ENCODE results near the gene CCDC107. TPM values are rescaled to one million over a fixed set of nuclear protein-coding genes. Genes with fewer than 3 reads are reported as not detected.

Gene CCDC107
- total RNA-seq, 1 experiment from 2014 or later, result 12.0 TPM

DNA sequence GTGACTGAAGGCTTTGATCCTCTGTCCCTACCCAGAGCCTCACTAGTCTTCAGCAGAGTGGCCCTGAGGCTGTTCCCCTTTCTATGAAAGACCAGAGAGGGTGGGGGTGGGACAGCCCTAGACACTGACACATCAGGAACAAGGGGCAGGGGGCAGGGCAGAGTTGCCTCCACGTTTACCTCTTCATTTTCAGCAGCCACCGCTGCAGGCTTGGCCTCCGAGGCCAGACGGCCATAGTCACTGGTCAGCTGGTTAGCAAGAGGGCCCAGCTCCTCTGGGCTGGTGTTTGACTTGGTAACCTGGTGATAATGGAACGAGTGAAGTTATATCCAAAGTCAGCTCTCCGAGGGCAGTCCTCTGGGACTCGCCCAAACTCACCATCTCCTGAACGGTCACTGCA is 47.3 kb downstream of the CCDC107 start:
- Histone ChIP-seq H3K9ac (ENCODE audit: extremely low read depth, insufficient read length, low read length) (no peak overlapping the region), H3K9me3 (ENCODE audit: control insufficient read depth, low read depth, low read length) (no peaks in the 10 kb centered on the region), H4K91ac (ENCODE audit: insufficient read length, low read depth, low read length) (no peak overlapping the region), H2BK20ac (ENCODE audit: low read depth, low read length, poor library complexity, severe bottlenecking) (no peak overlapping the region), H3K4me1 (ENCODE audit: insufficient read depth, low read length) (no peaks in the 10 kb centered on the region), H2AK5ac (ENCODE audit: insufficient read length, low read length) (no peak overlapping the region), H3K27me3 (ENCODE audit: insufficient read depth, low read length) (no peaks in the 10 kb centered on the region), H3K79me1 (ENCODE audit: insufficient read depth, low read depth, low read length, poor library complexity, severe bottlenecking) (no peaks in the 10 kb centered on the region), H4K20me1 (ENCODE audit: control insufficient read depth, insufficient read depth, insufficient read length) (no peaks in the 10 kb centered on the region), H3K18ac (ENCODE audit: insufficient read length, low read depth, low read length) (no peak overlapping the region), H3K23me2 (ENCODE audit: insufficient read length, low read depth, low read length, poor library complexity, severe bottlenecking) (no peaks in the 10 kb centered on the region), H3K79me2 (ENCODE audit: insufficient read depth, low read length) (no peaks in the 10 kb centered on the region), H3K56ac (ENCODE audit: insufficient read length, low read depth, low read length) (no peak overlapping the region), H2AFZ (ENCODE audit: low read length) (no peak overlapping the region), H3K23ac (ENCODE audit: insufficient read length, low read depth, low read length) (no peak overlapping the region), H3K4ac (ENCODE audit: low read depth, low read length) (no peak overlapping the region), H2BK12ac (ENCODE audit: insufficient read length, low read depth, low read length) (no peak overlapping the region), H3K4me2 (ENCODE audit: insufficient read depth, insufficient read length, low read length) (no peak overlapping the region), H2BK15ac (ENCODE audit: low read depth, low read length) (no peak overlapping the region), H4K5ac (ENCODE audit: insufficient read length, low read depth, low read length) (no peak overlapping the region), H2BK120ac (ENCODE audit: low read depth, low read length, poor library complexity, severe bottlenecking) (no peak overlapping the region), H3K14ac (ENCODE audit: insufficient read depth, low read length) (no peak overlapping the region), H4K8ac (replicated peaks; ENCODE audit: insufficient read length, low read depth, low read length) (no peak overlapping the region), H3T11ph (ENCODE audit: low read length) (no peak overlapping the region), H3K27ac (ENCODE audit: insufficient read length, low read depth, low read length) (no peak overlapping the region), H2BK5ac (ENCODE audit: insufficient read length, low read length) (no peak overlapping the region)
- Mint-ChIP-seq H3K27ac (no peak overlapping the region; a peak in 1 of 7 replicates), H3K27me3 (ENCODE audit: low read depth) (no peaks in the 10 kb centered on the region), H3K4me1 (no peaks in the 10 kb centered on the region), H3K36me3 (ENCODE audit: insufficient read depth in 1 of 3, low read depth in 3 of 3) (peaks cover 3 to 56% (median 47%) of the 10 kb centered on the region in 3 experiments), H3K4me3 (no peak overlapping the region), H3K9me3 (no peaks in the 10 kb centered on the region)
- TF ChIP-seq, protein P1, sequence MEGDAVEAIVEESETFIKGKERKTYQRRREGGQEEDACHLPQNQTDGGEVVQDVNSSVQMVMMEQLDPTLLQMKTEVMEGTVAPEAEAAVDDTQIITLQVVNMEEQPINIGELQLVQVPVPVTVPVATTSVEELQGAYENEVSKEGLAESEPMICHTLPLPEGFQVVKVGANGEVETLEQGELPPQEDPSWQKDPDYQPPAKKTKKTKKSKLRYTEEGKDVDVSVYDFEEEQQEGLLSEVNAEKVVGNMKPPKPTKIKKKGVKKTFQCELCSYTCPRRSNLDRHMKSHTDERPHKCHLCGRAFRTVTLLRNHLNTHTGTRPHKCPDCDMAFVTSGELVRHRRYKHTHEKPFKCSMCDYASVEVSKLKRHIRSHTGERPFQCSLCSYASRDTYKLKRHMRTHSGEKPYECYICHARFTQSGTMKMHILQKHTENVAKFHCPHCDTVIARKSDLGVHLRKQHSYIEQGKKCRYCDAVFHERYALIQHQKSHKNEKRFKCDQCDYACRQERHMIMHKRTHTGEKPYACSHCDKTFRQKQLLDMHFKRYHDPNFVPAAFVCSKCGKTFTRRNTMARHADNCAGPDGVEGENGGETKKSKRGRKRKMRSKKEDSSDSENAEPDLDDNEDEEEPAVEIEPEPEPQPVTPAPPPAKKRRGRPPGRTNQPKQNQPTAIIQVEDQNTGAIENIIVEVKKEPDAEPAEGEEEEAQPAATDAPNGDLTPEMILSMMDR (conservative IDR thresholded peaks at IDR 0.05), result no peak
- DNase-seq, result no peak
- WGBS (ENCODE audit: extremely low coverage, insufficient read length, low lambda C conversion rate), result no CpG with 5 or more reads among the region's 8 CpGs

All from H9 (cell line).